HS-5 (cell line): ENCODE results near the gene SNED1.

Source experiments
- DNase-seq: peaks from one replicate; pipeline ENCODE4 v3.0.0-alpha.2; 2012; ENCODE audit warnings: low read depth

Gene SNED1

GRCh38 chr2:241068942-241069810, 70.8 kb downstream of the SNED1 start:
- no peak for DNase-seq

GRCh38 chr2:241069821-241070281, 71.4 kb downstream of the SNED1 start:
- no peak for DNase-seq

GRCh38 chr2:241070361-241070760, 71.9 kb downstream of the SNED1 start:
- DNase-seq: no peak

- DNase-seq: no peak
Measured at GRCh38 chr2:241070811-241071676, 72.6 kb downstream of the SNED1 start.

- no peak for DNase-seq
Measured at GRCh38 chr2:241071677-241072111, 73.3 kb downstream of the SNED1 start.

- no peak for DNase-seq
Measured at GRCh38 chr2:241072151-241072550, 73.7 kb downstream of the SNED1 start.

GRCh38 chr2:241072553-241073165, 74.2 kb downstream of the SNED1 start:
- DNase-seq: no peak

- DNase-seq: no peak
Measured at GRCh38 chr2:241073166-241074064, 75.0 kb downstream of the SNED1 start.

GRCh38 chr2:241074065-241074818, 75.8 kb downstream of the SNED1 start:
- no peak for DNase-seq

GRCh38 chr2:241074901-241075540, 76.6 kb downstream of the SNED1 start:
- DNase-seq: no peak

GRCh38 chr2:241080405-241081189, 82.2 kb downstream of the SNED1 start:
- DNase-seq: no peak

- no peak for DNase-seq
Measured at GRCh38 chr2:241081190-241081642, 82.8 kb downstream of the SNED1 start.

- DNase-seq: no peak
Measured at GRCh38 chr2:241081643-241082340, 83.4 kb downstream of the SNED1 start.

GRCh38 chr2:241082341-241083090, 84.1 kb downstream of the SNED1 start:
- DNase-seq: no peak

- DNase-seq: no peak
Measured at GRCh38 chr2:241083091-241083415, 84.6 kb downstream of the SNED1 start.

GRCh38 chr2:241084856-241085444, 86.5 kb downstream of the SNED1 start:
- DNase-seq: no peak

GRCh38 chr2:241087420-241088268, 89.2 kb downstream of the SNED1 start:
- DNase-seq: no peak
